Type B pancreatic cell (in vitro differentiated cells): ENCODE data around the gene CPNE7. TPM values are rescaled to one million over a fixed set of nuclear protein-coding genes. Genes with fewer than 3 reads are reported as not detected.
A peak's percentile ranks its signal among the peaks of the same experiment; 100 is the strongest.

Source experiments
- DNase-seq: peaks from one replicate; pipeline ENCODE4 v3.0.0; 2021; ENCODE audit warnings: mixed read lengths; ENCODE audit not compliant: unreplicated experiment; ENCODE audit errors: extremely low spot score
- H3K27ac Mint-ChIP-seq: 2 replicates; pipeline ENCODE4 v1.8.0; 2021; ENCODE audit warnings: mild to moderate bottlenecking, mixed read lengths
- H3K27me3 Mint-ChIP-seq: 2 replicates; pipeline ENCODE4 v1.8.0; 2021; ENCODE audit warnings: mixed read lengths
- H3K36me3 Mint-ChIP-seq: 2 replicates; pipeline ENCODE4 v1.8.0; 2021; ENCODE audit warnings: mixed read lengths
- H3K4me1 Mint-ChIP-seq: one replicate; pipeline ENCODE4 v1.8.0; 2021; ENCODE audit warnings: mixed read lengths; ENCODE audit not compliant: unreplicated experiment
- H3K4me3 Mint-ChIP-seq: 2 replicates; pipeline ENCODE4 v1.8.0; 2021; ENCODE audit warnings: mild to moderate bottlenecking, mixed read lengths
- H3K9me3 Mint-ChIP-seq: 2 replicates; pipeline ENCODE4 v1.8.0; 2021; ENCODE audit warnings: mixed read lengths
- total RNA-seq: library from RNA; stranded (reverse); gene quantifications from 2 replicates; pipeline ENCODE4 v1.2.1, GENCODE V29; 2021; ENCODE audit warnings: low replicate concordance
- TF ChIP-seq, protein P1 (sequence below): fragments of 200-600 bp; sonication (generic); conservative IDR thresholded peaks from 2 replicates; pipeline ENCODE4 v1.5.0; 2021; ENCODE audit warnings: antibody characterized with exemption, mild to moderate bottlenecking

CPNE7 gene
- total RNA-seq, 1 donor from 2014 or later, result 6.5 TPM

DNA sequence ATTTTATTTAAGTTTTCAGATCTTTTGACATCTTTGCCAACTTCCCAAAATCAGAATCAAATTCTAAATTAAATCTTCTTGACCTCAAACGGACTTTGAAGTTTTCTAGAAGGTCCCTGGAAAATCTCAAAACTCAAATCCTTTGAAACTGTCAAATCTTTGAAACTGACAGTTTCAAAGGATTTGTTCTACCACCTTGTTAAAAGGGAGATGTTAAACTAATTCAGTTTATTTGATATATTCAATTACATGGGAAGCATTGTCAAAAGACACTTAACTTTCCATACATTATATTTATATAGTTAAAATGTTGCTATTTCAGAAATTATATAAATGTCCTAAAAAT, 34.5 kb downstream of the CPNE7 start:
- TF ChIP-seq, protein P1, sequence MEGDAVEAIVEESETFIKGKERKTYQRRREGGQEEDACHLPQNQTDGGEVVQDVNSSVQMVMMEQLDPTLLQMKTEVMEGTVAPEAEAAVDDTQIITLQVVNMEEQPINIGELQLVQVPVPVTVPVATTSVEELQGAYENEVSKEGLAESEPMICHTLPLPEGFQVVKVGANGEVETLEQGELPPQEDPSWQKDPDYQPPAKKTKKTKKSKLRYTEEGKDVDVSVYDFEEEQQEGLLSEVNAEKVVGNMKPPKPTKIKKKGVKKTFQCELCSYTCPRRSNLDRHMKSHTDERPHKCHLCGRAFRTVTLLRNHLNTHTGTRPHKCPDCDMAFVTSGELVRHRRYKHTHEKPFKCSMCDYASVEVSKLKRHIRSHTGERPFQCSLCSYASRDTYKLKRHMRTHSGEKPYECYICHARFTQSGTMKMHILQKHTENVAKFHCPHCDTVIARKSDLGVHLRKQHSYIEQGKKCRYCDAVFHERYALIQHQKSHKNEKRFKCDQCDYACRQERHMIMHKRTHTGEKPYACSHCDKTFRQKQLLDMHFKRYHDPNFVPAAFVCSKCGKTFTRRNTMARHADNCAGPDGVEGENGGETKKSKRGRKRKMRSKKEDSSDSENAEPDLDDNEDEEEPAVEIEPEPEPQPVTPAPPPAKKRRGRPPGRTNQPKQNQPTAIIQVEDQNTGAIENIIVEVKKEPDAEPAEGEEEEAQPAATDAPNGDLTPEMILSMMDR, result no peak
- Mint-ChIP-seq H3K4me1 (peaks cover 10% of the 10 kb centered on the region), H3K4me3 (no peak overlapping the region), H3K27ac (no peak overlapping the region), H3K9me3 (no peaks in the 10 kb centered on the region), H3K27me3 (no peaks in the 10 kb centered on the region), H3K36me3 (no peaks in the 10 kb centered on the region)
- DNase-seq, result no peak

DNA sequence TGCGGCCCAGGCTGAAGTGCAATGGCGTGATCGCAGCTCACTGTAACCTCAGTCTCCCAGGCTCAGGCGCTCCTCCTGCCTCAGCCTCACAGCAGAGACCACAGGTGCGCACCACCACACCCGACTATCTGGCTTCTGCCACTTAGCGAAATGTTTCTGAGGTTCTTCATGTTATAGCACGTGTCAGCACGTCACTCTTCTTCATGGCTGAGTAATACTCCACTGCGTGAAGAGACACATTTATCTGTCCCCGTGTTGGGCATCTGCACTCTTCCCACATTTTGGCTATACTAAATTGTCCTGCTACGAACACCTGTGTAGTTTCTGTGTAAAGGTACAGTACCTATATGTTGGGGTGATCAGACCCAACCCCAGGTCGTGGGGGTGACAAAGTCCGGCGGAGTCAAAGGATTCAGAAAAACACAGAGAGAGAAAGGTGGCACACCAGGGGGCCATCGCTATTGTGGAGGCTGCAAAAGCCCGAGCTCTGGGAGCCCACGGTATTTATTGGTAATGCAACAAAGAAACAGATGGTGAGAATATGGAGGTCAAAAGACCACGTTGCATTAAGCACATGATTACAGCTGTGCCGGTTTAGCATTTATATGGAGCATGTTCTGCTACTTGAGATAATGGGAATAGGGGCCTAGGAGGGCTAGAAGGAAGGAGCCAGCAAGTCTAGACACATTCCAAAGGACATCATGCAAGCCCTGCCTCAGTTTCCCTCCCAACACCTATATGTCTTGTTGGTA, 37.0 kb downstream of the CPNE7 start:
- H3K27ac Mint-ChIP-seq, result peak overlapping the region; percentile 65
- TF ChIP-seq, protein P1, result no peak
- no peaks in the 10 kb centered on the region for H3K27me3 Mint-ChIP-seq
- DNase-seq, result no peak
- H3K4me1 Mint-ChIP-seq, result peaks cover 10% of the 10 kb centered on the region
- H3K36me3 Mint-ChIP-seq, result no peaks in the 10 kb centered on the region
- no peak overlapping the region for H3K4me3 Mint-ChIP-seq
- no peaks in the 10 kb centered on the region for H3K9me3 Mint-ChIP-seq

DNA sequence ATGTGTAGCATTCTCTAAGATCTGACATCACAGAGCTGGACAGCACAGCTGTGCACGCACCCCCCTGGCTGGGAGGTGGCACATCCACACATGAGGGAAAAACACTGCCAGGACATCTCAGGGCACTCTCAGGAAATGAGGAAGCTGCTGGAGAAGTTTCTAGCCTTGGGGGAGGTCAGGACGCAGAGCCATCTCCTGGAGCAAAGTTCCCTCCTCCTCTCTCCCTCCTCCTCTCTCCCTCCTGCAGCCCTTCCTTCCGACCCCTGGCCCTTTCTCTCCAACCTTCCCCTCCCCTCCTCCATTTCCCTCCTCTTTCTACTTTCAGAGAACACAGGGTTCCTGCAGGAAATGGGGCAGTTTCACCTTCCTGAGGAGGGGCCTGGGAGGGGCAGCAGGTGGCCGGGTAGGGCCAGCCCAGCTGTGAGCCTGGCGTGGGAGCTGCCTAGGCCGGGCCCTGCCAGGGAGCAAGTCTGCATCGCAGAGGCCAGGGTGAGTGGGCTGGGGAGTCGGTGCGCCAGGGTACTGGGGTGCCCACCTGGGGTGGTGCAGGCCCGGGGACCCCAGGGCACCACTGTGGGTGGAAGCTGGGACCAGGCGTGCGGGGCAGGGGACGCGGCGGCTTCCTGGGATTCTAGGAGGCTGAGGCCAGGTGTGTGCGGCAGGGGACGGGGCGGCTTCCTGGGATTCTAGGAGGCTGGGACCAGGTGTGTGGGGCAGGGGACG, 37.8 kb downstream of the CPNE7 start, which contains the start of gene DPEP1:
Gene DPEP1, plus strand, starts transcription at position 412 of the 723 bp plus-strand sequence. CDS start 16,769 bp downstream, outside the sequence.
- Mint-ChIP-seq H3K4me3 (no peak within 1 kb of the TSS), H3K27me3 (no peaks in the 10 kb centered on the region), H3K4me1 (peaks cover 10% of the 10 kb centered on the region), H3K27ac (peak within 1 kb of the TSS; percentile 65), H3K36me3 (no peaks in the 10 kb centered on the region), H3K9me3 (no peaks in the 10 kb centered on the region)
- TF ChIP-seq, protein P1, result no peak
- DNase-seq, result no peak

DNA sequence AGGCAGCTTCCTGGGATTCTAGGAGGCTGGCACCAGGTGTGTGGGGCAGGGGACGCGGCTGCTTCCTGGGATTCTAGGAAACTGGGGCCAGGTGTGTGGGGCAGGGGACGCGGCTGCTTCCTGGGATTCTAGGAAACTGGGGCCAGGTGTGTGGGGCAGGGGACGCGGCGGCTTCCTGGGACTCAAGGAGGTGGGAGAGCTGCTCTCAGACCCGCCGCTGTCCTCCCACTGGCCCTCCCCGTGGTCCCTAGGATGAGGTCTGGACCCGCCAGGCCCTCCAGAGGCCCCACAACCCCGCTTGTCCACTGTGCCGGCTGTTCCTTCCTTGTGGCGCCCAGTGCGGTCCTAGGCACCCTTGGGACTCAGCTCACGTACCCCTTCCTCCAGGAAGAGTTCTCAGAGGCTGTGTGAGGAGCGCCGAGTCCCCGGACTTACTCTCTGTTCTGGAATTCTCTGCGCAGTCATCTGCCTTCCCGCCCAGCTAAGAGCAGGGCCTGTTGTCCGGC, 38.4 kb downstream of the CPNE7 start:
- no peaks in the 10 kb centered on the region for H3K9me3 Mint-ChIP-seq

DNA sequence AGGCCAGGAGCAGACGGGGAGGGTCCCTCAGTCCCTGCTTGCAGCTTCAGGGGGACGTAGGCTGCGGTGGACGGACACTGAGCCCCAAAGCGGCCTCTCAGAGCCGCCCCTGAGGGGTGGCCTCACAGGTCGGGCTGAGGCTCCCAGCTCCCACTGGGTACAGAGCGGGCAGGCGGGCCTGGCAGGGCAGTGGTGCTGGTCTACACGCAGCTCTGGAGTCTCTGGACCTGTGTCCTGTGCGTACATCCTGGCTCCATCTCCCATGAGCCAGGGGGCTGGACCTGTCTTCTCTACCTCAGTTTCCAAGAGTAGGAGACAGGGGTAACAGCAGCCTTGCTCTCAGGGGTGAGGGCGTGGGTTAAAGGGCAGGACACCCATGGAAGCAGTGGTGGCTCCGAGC, 39.6 kb downstream of the CPNE7 start:
- Mint-ChIP-seq H3K27ac (no peak overlapping the region), H3K27me3 (no peaks in the 10 kb centered on the region), H3K9me3 (no peaks in the 10 kb centered on the region), H3K36me3 (no peaks in the 10 kb centered on the region), H3K4me3 (no peak overlapping the region), H3K4me1 (peaks cover 14% of the 10 kb centered on the region)
- TF ChIP-seq, protein P1, result no peak
- no peak for DNase-seq

More for the DNA sequence above, 38.4 kb downstream of the CPNE7 start:
- TF ChIP-seq, protein P1, result no peak
- Mint-ChIP-seq H3K36me3 (no peaks in the 10 kb centered on the region), H3K27me3 (no peaks in the 10 kb centered on the region), H3K27ac (no peak overlapping the region), H3K4me3 (no peak overlapping the region), H3K4me1 (peaks cover 10% of the 10 kb centered on the region)
- DNase-seq, result no peak
